GM03348 (cell line): ENCODE results near the gene ROCK1.
"Not testable (repeated sequence)": the region's sequence is repeated elsewhere in the genome, so short reads cannot be mapped to it uniquely, and the experiment has no call there.

Experiments
- DNase-seq: peaks from one replicate; pipeline ENCODE4 v3.0.0; 2012; ENCODE audit warnings: low spot score

The ROCK1 gene

DNA sequence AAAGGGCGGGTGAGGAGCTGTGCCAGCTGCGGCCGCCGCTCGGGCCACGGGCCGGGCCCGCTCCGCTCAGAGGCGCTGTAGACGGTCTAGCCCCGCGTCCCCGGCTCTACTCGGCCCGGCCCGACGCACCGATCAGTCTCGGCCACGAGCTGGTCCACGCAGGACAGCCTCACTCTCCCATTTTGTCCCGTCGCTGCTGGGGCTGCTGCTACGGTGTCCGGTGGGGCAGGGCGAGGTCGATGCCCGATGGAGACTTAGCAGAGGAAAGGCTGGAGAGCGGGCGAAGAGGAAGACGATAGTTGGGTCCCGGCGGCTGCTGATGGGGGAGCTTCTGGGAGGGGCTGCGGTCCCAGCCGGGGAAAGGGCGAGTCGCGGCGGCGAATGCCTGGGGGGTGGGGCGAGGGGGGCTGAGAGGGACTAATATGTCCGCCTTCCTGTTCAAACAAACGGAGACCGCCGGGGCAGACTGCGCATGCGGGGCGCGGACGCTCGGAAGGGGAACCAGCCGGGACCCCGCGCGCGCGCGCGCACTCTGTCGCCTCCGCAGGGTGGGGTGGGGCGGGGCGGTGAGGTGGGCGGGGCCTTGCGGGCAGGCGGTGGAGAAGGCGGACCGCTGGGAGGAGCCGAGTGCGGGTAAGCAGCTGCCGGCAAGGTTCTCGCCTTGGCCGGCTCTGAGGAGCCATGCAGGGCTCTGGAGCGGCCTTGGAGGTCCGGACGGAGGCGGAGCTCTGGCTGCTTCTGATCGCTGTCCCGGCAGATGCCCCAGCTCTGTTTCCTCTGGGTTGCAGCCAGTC lies at the start of gene ROCK1:
Gene ROCK1, minus strand, starts transcription at position 468 of the 794 bp plus-strand sequence. CDS start 903 bp downstream, outside the sequence.
- DNase-seq, result peak; percentile 99

DNA sequence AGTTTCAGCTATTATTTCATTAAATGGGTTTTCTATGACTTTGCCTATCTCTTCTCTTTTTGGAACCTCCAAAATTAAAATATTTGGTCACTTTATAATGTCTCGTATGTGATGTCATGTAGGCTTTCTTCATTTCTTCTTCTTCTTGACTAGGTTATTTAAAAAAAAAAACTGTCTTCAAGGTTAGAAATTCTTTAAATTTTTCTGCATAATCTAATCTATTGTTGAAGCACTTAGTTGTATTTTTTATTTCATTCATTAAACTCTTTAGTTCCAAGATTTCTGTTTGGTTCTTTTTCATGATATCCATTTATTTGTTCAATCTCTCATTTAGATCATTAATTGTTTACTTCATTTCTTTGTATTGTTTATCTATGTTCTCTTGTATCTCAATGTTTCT lies 43.8 kb upstream of the ROCK1 start:
- no peak for DNase-seq

DNA sequence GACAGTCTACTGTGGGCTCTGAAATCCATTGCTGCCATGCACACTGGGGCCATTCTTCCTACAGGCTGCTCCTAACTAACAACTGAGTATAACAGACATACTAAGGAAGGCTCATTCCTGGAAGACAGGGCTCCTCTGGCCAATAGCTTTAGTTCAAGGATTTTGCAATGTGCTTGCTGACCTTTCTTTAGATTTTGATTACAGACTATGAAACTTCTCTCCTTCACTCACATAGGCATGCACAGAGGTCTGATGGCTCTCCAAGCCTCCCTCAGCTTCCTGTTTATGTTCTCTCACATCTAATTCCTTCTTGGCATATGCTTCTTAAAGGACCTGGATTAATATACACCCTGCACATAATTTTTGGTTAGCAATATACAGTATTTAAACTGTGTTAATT lies 34.4 kb upstream of the ROCK1 start:
- no peak for DNase-seq

- DNase-seq, result no peak
Measured at GRCh38 chr18:21145371-21145770, 33.8 kb upstream of the ROCK1 start.

GRCh38 chr18:21141668-21142422 lies 30.2 kb upstream of the ROCK1 start:
- peak; percentile 41 for DNase-seq

DNA sequence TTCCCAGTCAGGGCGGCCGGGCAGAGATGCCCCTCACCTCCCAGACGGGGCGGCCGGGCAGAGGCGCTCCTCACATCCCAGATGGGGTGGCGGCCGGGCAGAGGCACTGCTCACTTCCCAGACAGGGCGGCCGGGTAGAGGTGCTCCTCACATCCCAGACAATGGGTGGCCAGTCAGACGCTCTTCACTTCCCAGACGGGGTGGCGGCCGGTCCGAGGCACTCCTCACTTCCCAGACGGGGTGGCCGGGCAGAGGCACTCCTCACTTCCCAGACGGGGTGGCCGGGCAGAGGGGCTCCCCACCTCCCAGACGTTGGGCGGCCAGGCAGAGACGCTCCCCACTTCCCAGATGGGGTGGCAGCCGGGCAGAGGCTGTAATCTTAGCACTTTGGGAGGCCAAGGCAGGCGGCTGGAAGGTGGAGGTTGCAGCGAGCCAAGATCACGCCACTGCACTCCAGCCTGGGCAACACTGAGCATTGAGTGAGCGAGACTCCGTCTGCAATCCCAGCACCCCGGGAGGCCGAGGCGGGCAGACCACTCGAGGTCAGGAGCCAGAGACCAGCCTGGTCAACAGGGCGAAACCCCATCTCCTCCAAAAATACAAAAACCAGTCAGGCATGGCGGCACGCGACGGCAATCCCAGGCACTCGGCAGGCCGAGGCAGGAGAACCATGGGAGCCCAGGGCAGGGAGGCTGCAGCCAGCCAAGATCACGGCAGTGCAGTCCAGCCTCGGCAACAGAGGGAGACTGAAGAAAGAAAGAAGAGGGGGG lies 26.3 kb upstream of the ROCK1 start:
- not testable (repeated sequence) for DNase-seq

GRCh38 chr18:21134895-21135294 lies 23.3 kb upstream of the ROCK1 start:
- no peak for DNase-seq

DNA sequence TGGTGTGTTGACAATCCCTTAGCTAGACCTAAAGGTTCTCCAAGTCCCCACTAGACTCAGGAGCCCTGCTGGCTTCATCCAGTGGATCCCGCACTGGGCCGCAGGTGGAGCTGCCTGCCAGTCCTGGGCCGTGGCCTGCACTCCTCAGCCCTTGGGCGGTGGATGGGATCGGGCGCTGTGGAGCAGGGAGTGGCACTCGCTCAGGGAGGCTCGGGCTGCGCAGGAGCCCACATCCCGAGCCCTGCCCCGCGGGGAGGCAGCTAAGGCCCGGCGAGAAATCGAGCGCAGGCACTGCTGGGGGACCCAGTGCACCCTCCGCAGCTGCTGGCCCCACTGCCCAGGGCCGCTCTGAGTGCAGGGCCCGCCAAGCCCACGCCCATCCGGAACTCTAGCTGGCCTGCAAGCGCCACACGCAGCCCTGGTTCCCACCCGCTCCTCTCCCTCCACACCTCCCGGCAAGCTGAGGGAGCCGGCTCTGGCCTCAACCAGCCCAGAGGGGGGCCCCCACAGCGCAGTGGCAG lies 20.8 kb upstream of the ROCK1 start:
- DNase-seq, result no peak

DNA sequence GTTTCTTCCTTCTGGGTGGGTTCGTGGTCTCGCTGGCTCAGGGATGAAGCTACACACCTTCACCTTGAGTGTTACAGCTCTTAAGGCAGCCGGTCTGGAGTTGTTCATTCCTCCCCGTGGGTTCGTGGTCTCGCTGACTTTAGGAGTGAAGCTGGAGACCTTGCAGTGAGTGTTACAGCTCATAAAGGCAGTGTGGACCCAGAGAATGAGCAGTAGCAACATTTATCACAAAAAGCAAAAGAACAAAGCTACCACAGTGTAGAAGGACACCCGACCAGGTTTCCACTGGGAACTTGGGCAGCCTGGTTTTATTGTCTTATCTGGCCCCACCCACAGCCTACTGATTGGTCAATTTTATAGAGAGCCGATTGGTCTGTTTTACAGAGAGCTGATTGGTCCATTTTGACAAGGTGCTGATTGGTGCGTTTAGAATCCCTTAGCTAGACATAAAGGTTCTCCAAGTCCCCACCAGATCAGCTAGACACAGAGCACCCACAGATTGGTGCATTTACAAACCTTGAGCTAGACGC lies 20.1 kb upstream of the ROCK1 start:
- DNase-seq, result no peak

- DNase-seq, result peak; percentile 61
Measured at GRCh38 chr18:21129566-21130216, 18.1 kb upstream of the ROCK1 start.

- DNase-seq, result no peak
Measured at GRCh38 chr18:21123290-21123926, 11.8 kb upstream of the ROCK1 start.

DNA sequence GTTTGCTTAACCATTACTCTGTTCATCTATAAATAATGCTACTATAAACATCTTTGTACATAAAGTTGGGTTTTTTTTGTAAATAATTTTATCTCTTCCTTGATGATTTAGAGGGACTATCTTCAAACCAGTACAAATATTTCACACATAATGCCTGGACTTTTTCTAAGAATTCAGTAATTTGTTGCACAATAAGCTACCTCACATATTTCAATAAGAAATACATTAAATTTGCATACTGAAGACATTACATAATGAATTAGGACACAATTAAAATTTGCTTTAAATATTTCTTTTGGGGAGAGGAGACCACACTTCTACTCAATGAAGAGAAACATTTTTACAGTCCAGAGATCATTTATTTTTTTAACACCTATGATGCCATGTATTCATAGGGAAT lies 7.2 kb upstream of the ROCK1 start:
- DNase-seq, result no peak

- peak; percentile 62 for DNase-seq
Measured at GRCh38 chr18:21117409-21118131, 6.0 kb upstream of the ROCK1 start.

GRCh38 chr18:21115519-21116411 lies 4.2 kb upstream of the ROCK1 start:
- DNase-seq, result peak; percentile 68

- DNase-seq, result peak; percentile 20
Measured at GRCh38 chr18:21112543-21113105, 1.0 kb upstream of the ROCK1 start.

DNA sequence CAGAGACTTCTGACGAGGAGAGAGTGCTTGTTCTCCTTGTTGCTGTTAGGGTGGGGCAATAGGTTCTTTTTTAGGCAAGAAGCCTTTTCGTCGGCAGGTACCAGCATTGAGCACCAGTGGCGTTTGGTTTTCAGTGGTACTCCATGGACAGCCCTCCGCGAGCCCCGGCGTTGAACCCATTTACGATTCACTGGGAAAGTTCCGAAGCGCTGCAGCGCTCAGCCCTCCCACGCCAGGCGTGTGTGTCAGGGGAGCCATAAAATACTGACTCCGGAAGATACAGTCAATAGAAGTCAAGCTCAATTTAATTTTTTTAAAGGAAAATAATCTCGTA lies 494 bp upstream of the ROCK1 start:
- DNase-seq, result peak; percentile 52

DNA sequence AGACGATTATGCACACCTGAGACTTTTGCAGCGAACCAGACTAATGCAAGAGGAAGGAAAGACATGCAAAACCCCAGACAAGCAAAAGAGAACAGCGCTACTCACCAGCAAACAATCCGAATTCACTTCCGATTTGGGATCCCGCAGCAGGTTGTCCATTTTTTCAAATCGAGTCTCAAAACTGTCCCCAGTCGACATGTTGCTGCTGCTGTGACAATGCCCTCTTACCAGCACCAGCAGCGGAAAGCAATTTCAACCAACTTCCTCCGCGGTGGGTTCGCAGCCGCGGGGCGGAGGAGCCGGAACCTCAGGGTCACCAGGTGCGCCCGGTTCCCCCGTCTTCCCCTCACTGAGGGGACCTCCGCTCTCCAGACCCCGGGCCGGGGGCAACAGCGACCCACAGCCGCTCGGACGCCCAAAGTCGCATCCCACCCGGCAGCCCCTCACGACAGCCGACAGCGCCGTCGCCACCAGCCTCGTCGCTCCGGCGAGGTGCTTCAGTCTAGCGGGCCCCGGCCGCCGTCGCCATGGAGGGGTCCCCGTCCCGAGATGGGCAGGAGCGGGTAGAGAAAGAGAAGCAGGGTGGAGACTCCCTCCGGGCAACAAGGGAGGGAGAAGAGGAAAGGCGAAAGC lies 784 bp downstream of the ROCK1 start:
- peak; percentile 11 for DNase-seq

DNA sequence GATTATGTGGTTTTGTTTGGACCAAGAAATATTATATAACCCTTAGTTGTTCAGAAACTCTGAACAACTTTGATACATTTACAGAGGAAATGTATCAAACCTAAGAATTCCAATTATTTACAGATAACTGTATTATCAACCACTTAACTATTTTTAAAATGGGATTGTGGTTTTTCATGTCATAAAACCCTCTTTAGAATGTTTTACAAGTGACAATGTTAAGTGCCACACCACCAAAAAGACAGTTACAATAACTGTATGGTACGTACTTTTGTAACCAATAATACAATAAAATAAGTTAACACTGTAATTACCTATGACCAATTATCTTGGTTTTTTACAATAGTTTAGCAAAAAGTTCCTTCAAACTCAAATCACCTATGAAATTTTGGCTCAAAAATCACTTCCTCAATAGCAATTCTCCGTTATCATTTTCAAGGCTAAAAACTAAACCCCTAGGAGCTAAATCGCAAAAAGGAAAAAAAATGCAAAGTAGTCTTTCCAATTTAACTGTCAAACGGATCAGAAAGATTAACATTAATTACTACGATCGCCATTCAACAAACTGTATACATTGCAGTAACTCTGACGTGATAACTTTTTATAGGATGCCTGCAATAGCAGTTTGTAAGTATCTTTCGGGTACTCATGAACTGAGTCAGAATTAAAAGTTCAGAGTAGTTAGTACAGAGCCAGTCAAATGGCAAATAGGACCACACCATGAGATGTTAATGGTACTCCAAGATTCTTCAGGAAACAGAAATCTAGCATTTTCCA lies 1.5 kb downstream of the ROCK1 start:
- DNase-seq, result no peak
